Stimulated activated CD8-positive, alpha-beta memory T cell treated with anti-CD3 and anti-CD28 coated beads, Interleukin-12 subunit alpha, Interleukin-12 subunit beta, amount 100 ng/mL, for 1 hour (primary cell): Measurements from ENCODE around the gene GLIS2.
"Not testable (repeated sequence)": the region's sequence is repeated elsewhere in the genome, so short reads cannot be mapped to it uniquely, and the experiment has no call there.

Experiments
- DNase-seq: peaks from one replicate; pipeline ENCODE4 v3.0.0-alpha.2; 2020; ENCODE audit warnings: low read depth

Gene GLIS2

DNA sequence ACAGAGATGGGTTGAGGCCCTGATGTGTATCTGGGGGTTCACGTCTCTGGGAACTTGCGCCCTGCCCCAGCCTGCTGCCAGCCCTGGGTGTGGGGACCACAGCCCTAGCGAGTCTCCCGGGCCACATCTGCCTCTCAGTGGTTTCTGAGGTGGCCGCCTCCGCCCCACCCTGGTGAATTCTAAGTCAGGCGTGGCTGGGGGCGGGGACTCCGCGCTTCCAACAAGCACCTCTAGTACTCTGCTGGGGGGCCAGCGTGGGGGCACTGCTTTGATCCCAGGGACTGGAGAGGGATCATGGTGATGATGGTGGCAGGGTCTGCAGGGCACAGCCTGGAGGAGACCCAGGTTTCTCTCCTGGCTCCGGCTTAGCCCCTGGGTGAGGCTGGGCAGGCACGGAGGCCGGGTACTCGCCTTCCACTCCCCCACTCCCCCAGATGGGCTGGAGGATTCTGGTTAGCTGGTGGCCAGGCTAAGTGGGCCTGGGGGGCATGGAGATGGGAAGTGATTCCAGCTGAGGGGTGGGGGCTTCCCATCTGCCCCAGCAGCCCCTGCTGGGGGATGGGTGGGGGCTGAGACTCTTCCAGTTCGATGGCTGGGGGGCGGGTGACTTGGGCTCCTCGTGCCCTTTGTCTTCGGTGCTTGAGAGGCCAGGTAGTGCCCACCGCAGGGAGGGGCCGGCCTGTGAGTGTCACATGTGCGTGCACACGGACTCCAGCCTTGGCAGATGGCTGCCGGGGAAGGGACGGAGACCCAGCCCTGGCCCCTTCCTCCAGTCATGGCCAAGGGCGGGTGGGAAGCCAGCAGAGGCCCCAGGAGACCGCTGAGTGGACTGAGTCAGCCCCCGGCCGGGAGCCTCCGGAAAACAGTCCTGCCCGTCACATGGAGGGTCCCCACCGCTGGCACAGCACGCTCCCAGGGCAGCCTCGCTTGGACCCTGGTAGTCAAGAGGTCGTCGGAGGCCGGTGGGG lies 3.9 kb downstream of the GLIS2 start:
- peak; percentile 27 for DNase-seq

DNA sequence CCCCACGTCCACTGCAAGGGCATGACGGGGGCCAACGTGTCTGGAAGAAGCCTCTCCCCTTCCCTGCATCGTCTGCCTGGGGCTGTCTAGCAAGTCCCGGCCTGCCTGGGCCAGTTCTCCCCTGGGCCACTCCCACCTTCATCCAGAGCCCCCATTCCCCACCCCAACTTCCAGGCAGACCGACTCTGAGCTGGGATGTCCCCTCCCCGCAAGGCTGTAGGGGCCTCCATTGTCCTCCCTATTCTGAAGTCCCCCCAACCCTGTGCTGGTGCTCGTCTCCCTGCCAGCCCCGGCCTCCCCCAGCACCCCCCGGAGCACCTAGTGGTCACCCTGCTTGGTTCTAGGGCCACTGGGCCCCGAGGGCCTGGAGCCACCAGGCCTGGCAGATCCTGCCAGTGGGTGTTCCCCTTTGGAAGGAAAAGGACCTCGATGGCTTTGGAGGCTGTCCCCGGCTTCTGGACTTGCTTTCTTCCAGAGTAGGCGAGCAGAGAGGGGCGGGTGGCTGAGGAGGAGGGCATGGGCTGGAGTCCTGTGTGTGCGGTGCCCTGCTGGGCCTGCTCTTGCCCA lies 4.8 kb downstream of the GLIS2 start:
- no peak for DNase-seq

DNA sequence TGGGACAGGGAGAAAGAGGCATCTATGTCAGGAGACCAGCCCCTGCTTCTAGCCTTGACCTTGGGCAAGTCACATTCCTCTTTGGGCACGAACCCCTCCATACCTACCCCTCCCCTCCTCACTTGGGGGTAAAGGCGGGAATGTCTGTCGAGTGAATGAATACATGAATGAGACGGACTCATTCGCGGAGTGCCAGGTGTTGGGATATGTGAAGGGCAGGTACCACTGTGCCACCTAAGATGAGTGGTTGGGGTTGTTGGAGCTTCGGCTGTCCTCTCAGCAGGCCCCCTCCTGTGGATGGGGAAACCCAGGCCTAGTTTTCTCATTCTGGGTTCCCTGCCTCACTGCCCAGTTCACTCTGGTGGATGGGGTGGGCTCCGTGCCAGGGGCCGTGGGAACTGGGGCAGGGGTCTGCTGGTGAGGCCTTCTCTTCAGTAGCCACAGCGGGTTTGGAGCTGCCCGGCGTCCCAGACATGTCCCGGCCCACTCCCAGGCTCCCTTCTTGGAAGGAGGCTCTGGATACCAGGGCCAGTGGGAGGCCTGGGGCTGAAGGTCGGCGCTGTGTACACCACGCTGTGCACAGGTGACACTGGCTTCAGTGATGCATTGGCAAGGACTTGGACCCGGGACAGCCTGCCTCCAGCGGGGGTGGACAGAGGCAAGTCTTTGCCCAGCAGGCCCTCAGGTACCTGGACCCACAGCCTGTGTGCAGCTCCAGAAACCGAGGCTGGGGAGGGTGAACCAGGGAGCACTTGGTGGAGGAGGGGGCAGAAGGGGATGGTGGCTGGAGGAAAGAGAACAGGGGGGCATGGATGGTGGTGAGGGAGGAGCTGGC lies 5.6 kb downstream of the GLIS2 start:
- DNase-seq = no peak

DNA sequence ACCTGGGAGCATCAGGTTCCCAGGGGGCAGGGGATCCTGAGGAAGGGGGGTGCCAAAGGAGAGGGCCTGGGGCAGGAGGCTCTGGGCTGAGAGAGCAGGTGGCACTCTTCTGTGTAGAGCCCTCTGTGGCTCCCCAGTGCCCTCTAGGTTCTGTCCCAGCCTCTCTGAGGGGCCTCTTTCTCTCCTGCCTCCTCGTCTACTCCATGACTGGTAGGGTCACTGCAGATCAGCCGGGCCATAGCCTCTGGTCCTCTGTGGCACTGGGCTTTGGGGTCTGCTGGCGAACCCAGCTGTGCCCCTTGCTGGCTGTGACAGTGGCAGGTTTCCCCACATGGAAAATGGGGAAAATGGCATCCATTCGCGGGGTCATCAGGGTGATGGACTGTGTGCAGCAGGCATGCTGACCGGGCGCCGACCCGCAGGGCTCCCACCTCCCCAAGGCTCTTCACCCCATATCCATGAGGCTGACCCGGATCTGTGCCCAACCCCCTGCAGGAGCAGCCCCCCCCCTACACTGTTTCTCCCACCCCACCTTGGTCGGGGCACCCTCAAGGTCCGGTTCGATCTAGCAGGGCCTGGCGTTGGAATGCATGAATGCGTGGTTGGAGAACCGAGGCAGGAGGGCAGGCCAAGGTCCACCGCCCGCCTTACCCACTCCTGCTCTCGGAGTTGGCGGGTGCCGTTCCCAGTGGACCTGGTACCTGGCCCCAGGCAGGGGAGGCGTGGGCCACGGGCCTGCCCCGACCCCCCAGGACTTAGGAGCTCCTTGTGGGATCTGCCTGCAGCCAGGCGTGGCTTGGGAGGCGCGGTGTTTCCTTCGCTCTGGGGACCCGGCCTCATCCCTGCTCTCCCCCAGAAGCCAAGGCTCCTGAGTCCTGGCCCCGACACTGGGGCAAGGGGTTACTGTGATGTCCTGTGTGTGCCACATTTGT lies 6.5 kb downstream of the GLIS2 start:
- DNase-seq = no peak

DNA sequence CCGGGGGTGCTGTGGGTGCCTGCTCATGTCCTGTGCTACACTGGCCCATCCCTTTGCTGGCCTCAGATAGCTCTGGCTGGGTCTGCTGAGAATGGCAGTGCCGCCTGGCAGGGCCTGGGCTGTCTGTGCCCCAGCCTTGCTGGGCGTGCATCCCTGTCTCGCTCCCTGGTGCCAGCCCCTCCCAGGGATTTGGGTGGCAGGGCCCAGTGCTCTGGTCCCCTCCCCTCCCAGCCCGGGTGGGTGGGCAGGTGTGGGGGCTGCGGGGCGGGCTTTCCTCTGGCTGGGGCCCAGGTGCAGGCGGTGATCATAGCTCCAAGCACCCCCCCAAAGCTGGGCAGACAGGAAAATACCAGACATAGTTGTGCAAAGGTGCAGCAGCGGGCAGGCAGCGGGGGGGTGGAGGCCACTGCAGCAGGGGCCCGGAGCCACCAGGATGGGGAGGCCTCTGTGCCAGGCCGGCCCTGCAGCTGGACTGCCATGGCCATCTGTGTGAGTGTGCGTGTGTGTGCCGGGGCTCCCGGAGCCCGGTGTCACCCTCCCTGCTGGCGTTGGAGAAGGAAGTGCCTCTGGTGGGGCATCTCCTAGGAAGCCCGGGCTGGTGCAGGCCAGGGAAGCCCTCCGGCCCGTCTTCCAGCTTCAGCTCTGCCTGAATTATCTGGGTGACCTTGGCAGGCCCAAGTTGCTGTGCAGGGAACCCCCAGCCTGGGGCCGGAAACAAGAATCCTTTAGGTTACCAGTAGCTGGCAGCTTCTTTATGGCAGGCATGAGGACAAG lies 7.4 kb downstream of the GLIS2 start:
- no peak for DNase-seq

DNA sequence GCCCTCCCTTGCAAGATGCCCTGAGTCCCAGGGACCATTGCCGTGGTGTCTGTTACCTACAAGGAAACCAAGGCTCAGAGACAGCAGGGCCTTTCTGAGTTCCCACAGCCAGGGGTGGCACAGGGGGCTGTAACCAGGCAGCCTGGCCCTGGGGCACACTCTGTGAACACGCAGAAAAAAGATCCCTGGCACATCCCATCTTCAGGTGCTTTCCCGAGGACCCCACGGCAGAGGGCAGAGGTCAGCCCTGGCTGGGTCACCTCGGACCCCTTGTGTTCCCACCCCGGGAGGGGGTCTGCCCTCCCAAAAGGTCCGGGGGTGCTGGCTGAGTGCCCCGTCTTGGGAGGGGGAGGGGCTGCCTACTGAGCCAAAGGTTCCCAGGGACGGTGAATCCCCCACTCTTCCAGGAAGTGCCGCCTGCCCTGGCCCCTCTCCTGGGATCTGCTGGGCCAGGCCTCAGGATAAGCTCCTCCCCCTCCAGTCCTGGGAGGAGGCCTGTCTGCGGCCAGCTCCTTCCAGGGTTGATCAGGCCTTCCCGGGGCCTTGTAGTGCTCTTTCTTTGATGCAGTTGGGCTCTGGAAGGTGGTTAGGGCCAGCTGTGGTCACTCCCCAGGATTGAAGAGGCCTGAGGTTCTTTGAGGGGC lies 8.1 kb downstream of the GLIS2 start:
- DNase-seq = no peak

DNA sequence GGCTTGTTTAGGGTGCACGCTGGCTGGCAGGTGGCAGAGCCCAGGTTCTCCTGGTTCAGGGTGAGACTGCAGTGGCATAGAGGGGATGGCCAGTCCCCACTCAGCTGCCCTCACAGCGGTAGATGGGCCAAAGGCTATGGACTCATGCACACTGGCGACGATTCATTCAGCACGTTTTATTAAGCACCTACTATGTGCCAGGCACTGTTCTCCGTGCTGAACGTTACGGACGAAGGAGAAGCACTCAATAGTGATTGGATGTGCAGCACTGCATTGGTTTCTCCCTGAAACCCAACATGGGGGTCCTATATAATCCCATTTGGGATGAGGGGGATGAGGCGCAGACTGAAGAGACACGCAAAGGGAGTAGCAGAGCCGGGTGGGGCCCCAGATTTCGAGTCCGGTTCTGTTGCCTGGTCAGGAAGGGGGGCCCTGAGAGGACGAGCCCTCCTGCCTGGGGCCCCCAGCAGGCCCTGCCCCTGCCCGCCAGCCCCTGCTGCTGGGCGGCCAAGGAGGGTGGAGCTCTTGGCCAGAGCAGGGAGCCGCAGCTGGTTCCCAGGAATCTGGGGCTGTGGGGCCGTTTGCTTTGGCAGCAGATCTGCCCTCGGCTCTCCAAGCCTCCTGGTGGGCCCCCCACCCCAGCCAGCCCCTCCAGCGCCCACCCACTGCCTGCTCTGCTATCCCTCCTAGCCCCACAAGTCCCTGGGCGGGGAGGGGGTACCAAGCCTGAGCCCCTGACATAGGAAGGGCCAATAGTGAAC lies 8.8 kb downstream of the GLIS2 start:
- DNase-seq = no peak

DNA sequence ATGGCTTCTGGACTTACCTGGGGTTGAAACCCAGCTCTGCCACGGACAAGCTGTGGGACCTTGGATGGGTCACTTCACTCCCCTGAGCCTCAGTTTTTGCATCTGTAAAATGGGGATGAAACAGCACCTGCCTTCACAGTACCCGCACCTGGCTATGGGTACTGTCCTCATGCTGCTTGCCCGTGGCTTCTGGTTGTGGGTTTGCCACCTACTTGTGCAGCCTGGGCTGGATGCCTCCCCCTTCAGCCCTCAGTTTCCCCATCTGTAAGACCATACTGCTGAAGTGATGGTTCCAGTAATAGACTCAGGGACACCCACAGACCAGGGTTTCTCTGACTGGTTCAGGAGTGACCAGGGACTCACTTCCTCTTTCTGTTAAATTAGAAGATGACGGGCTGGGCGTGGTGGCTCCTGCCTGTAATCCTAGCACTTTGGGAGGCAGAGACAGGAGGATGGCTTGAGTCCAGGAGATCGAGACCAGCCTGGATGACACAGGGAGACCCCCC lies 9.4 kb downstream of the GLIS2 start:
- DNase-seq = no peak

DNA sequence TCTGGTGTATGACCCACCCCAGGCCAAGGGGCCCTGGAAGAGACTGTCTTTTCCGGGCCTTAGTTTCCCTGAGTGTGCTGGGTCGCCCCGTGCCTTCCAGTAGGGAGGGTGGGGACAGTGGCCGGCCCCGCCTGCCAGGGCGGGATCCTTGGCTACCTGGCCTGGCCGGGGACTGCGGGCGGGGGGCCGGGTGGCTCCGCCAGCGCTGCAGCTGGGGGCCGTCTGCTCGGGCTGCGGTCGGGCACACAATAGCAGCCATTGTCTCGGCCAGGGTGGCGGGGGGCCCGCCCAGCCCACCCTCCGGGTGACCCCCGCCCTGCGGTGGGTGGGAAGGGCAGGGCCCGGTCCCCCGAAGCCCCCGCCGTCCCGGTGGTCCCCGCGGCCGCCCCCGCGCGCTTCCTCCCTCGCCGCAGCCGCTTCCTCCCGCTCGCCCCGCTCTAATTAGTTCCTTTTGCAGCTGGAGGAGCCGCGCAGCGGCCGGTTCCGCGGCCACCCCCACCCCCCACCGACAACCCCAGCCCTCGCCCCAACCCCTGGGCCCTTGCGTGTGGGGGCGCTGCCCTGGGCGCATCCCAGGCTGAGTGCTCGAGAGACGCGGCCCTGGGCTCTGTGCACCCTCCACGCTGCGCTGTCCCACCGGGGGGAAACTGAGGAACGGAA lies 11.6 kb downstream of the GLIS2 start:
- no peak for DNase-seq

DNA sequence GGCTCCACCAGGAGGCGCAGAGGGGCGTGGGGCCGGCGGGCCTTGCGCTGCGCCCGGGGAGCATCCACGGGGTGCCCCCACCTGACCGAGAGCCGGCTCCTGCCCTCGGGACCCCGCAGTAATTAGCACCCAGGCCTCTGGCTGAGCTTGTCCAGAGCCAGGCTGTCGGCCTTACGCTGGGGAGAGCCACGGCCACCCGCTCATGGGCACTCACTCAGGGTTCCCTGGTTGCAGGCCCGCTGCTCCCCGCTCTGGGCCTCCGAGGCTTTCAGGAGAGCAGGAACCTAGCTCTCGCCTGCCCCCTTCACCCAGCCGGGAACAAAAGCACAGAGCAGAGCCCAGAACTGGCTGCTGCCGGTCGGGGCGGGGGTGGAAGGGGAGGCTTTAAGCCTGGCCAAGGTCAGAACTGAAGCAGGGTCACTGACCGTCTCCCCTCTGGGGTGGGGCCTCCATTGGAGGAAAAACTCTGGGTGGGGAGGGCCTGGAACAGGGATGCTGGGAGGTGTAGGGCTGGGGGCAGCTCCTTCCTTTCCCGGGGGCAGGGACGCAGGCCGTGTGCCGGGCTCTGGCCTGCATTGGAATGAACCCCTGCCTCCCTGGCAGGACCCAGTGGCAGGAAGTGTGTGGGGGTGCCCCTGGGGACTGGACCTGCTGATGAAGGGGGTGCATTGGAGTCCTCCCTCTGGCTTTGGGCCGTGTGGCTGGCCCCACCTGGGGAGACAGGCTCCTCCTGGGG lies 12.3 kb downstream of the GLIS2 start:
- no peak for DNase-seq

DNA sequence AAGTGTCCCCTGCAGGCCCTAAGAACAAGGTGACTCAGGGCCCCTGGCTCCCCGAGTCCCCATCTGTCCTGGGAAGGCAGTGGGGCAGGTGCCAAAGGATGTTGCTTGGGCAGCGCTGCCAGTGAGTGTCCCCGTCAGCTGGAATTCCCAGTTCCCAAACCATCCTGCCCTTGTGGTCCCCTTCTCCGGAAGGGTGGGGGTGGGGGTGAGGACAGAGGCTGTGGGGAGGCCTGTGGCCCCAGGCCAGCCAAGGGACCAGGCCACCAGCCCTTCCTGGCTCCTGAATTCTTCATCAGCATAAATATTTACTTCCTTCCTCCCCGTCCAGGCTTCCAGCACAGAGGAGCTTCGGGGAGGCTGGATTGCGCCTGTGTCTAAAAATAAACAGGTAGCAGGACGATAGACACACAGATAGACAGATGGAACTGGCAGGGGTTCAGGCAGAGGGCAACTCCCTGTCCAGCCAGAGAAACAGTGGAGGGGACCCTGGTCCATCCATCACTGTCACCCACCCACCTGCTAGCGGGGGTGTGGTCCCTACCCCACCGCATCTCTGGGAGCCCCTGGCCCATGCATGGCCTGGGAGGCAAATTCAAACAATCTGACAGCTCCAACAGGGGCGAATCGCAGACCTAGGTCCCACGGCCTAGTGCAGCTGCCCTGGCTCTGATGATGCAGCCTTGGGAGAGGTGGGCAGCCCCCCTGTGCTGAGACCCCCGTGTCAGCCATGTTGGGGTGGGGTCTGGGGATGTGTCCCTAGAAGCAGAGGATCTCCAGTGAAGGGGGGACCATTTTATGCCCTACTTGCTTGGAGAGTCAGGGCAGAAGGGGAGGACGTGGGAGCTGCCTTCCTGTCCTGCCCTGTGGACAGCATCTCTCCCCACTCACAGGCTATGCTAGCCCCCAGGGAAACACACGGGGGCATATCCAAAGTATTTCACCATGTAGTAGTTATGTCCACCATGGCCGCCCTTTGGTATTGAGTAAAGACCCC lies 13.2 kb downstream of the GLIS2 start:
- DNase-seq = no peak

DNA sequence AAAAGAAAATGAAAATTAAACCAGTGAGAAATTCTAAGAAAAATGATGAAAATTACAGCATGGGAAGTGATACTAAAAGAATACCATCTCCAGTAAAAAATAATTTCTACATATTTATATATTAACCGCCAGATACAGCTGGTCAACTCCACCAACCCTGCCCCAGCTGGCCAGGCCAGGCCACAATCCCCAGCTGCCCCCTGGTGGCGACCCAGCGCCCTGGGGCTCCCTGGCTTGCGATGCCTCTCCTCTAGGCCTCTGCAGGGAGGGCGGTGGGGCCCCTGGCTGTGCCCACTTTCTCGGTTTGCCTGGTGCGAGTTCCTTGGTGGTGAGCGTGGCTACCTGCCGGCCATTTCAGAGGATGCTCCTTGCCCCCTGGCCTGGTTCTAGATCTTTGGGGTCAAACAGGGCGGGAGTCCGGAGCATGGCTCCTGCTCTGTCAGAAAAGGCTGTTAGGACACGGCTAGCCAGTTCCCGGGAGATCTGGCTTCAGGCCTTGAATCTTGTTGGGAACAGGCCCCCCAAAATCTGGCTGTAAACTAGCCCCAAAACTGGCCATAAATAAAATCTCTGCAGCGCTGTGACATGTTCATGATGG lies 14.5 kb downstream of the GLIS2 start:
- DNase-seq = peak; percentile 58

DNA sequence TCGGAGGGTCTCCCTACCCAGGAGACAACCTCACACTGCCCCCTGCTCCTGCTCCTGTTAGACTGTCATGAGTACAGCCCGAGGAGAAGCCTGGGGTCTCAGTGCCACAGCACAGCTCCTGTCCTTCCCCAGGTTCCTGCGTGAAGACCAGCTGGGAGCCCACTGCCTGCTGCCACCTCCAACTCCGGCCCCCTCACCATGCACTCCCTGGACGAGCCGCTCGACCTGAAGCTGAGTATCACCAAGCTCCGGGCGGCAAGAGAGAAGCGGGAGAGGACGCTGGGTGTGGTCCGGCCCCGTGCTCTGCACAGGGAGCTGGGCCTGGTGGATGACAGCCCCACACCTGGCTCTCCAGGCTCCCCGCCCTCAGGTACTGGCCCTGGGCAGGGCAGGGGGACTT lies 16.2 kb downstream of the GLIS2 start:
- no peak for DNase-seq

DNA sequence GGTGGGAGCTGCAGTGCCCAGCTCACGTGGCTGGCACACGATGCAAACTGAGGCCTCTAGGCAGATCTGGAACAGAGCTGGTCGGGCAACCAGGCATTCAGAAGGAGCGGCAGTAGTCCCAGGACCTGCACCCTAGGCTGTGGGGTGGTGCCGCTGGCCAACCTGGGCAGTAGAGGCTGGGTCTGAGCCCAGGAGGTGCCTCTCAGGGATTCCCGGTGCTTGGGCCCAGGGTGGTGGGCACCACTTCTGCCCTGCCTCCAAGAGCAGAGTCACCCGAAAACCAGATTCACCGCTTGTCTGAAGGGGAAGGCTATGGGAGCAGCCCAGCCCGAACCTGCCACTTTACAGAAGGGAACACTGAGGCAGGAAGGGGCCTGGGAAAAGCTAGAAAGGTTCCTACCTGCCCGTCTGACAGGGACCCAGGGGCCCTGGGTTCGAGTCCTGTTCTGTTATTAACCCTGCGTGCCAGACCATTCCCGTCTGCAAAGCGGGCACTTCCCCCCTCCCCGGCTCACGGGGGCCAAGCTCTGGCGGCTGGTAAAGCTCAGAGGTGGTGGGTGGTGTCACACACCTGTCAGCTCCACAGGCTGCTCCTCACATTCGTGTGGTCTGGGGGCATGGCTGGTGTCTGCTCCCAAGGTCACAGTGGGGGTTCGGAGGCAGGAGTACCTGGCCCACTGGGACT lies 16.9 kb downstream of the GLIS2 start:
- DNase-seq = no peak

DNA sequence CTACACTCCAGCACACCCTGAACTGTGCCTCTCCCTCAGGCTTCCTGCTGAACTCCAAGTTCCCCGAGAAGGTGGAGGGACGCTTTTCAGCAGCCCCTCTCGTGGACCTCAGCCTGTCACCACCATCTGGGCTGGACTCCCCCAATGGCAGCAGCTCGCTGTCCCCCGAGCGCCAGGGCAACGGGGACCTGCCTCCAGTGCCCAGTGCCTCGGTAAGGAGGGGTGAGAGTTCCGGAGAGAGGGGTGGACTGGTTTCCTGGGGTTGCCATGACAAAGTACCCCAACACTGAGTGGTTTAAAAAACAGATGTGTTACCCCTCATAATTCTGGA lies 17.4 kb downstream of the GLIS2 start:
- no peak for DNase-seq

DNA sequence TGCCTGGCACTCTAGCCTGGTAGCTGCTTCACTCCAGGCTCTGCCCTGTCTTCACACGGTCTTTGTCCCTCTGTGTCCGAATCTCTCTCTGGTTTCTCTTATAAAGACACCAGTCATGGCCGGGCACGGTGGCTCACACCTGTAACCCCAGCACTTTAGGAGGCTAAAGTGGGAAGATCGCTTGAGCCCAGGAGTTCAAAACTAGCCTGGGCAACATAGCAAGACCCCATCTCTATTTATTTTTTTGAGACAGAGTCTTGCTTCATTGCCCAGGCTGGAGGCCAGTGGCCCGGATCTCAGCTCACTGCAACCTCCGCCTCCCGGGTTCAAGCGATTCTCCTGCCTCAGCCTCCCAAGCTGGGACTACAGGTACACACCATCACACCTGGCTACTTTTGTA lies 17.8 kb downstream of the GLIS2 start:
- not testable (repeated sequence) for DNase-seq
